ENCODE data around the gene PRMT5. TPM values are rescaled to one million over a fixed set of nuclear protein-coding genes. Genes with fewer than 3 reads are reported as not detected.

The PRMT5 gene
- total RNA-seq, 1 donor from 2014 or later: 37.3 TPM

DNA sequence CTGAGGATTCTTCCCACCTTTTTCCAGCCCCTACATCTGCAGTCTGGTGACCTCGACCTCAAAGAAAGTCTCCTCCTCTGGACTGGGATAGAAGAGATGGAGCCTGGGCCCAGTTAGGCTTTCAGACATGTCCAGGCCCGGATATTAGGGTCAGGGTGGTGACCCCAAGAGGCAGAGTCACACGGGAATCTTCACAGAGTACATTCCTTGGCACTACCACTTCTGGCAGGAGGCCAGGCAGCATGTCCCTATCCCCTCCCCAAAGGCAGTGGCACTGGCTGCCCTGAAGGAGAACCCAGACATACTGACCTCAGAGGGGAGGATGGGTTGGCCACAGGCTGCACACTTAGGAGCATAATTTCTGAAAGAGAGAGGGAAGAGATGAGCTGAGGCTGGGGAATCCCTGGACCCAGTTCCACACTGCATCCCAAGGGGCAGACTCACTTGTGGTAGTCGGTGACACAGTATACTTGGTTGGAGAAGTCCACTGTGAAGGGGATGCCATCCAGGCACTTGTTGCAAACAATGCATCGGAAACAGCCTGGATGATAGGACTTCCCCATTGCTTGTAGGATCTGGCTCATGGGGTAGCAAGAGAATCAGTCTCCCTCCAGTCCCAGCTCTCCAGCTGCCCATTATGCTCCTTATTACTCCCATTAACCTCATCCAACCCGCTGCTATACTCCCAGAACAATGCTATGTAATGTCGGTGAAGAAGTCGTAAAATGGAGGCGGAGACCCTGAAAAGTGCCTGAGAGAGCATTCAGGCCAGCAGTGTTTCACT lies 45.5 kb upstream of the PRMT5 start:
- Histone ChIP-seq H3K4me1 (peaks cover 32% of the 10 kb centered on the region), H3K36me3 (peaks cover 30% of the 10 kb centered on the region), H3K4me3 (no peak overlapping the region), H3K9me3 (no peaks in the 10 kb centered on the region), H3K27me3 (ENCODE audit: low read depth) (no peaks in the 10 kb centered on the region), H3K27ac (peak overlapping the region; percentile 31)
- intact Hi-C loops (cut with DNase I): no loop called here
- DNase-seq: no peak
- TF ChIP-seq CTCF (IDR thresholded peaks at IDR 0.05): no peak
- no peak for ATAC-seq

GRCh38 chr14:22973217-22974032 lies 44.2 kb upstream of the PRMT5 start:
- peak; percentile 39 to 44 for ATAC-seq
- Histone ChIP-seq H3K36me3 (peaks cover 34% of the 10 kb centered on the region), H3K9me3 (no peaks in the 10 kb centered on the region), H3K27me3 (ENCODE audit: low read depth) (no peaks in the 10 kb centered on the region), H3K4me1 (peaks cover 19% of the 10 kb centered on the region), H3K4me3 (no peak overlapping the region), H3K27ac (no peak overlapping the region)
- DNase-seq: no peak
- intact Hi-C loops (cut with DNase I): no loop called here
- peak; percentile 73 for TF ChIP-seq CTCF (IDR thresholded peaks at IDR 0.05)

- intact Hi-C loops (cut with DNase I): no loop called here
- Histone ChIP-seq H3K9me3 (no peaks in the 10 kb centered on the region), H3K4me1 (peaks cover 13% of the 10 kb centered on the region), H3K27ac (no peak overlapping the region), H3K36me3 (peaks cover 34% of the 10 kb centered on the region), H3K27me3 (ENCODE audit: low read depth) (no peaks in the 10 kb centered on the region), H3K4me3 (no peak overlapping the region)
- TF ChIP-seq CTCF (IDR thresholded peaks at IDR 0.05): no peak
- no peak for ATAC-seq
- no peak for DNase-seq
These were observed 43.2 kb upstream of the PRMT5 start for GRCh38 chr14:22972313-22972930.

DNA sequence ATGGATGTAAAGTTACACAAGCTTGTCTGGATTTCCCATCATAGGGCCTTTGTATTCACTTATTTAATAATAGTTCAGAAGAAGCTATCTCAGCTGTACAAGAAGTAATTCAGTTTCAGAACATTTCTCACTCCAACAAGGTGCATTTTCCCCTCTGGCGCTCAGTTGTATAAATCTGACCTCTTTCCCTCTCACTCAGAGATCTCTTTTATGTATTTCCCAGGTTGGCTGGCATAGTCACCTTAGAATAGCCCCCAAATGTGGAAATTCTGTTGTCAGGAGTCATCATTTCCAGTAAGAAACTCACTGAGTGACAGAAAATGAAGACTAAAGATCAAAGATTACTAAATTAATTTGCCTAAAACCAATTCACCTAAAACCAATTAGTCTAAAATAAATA lies 42.0 kb upstream of the PRMT5 start:
- ATAC-seq: no peak
- H3K36me3 ChIP-seq: peaks cover 34% of the 10 kb centered on the region
- intact Hi-C loops (cut with DNase I): no loop called here

More for the DNA sequence above, 42.0 kb upstream of the PRMT5 start:
- Histone ChIP-seq H3K4me1 (peaks cover under 1% of the 10 kb centered on the region), H3K9me3 (no peaks in the 10 kb centered on the region), H3K27me3 (ENCODE audit: low read depth) (no peaks in the 10 kb centered on the region), H3K4me3 (no peak overlapping the region), H3K27ac (no peak overlapping the region)
- no peak for TF ChIP-seq CTCF (IDR thresholded peaks at IDR 0.05)
- DNase-seq: no peak

Data from lower lobe of right lung (tissue), 2 donors.